Subcutaneous abdominal adipose tissue (tissue), 5 donors: ENCODE results near the gene ARHGEF5.
"Not testable (repeated sequence)": the region's sequence is repeated elsewhere in the genome, so short reads cannot be mapped to it uniquely, and the experiment has no call there.

Experiments
- H3K27ac ChIP-seq: one replicate; pipeline ENCODE4 v1.7.0; 2013; ENCODE audit warnings: low read depth, mild to moderate bottlenecking, inconsistent platforms, low read length, moderate library complexity
- H3K27me3 ChIP-seq, 5 donors: one replicate each; pipeline ENCODE4 v1.7.0; 2013; ENCODE audit warnings: low read length in 5 of 5, inconsistent platforms in 1 of 5; ENCODE audit not compliant: control insufficient read depth in 5 of 5, insufficient read depth in 4 of 5
- H3K36me3 ChIP-seq, 5 donors: one replicate each; pipeline ENCODE4 v1.7.0; 2013; ENCODE audit warnings: low read length in 5 of 5; ENCODE audit not compliant: control insufficient read depth in 5 of 5, insufficient read depth in 5 of 5
- H3K4me1 ChIP-seq, 5 donors: one replicate each; pipeline ENCODE4 v1.7.0; 2013; ENCODE audit warnings: low read length in 5 of 5, mild to moderate bottlenecking in 3 of 5, moderate library complexity in 1 of 5; ENCODE audit not compliant: control insufficient read depth in 5 of 5, insufficient read depth in 5 of 5
- H3K4me3 ChIP-seq, 5 donors: one replicate each; pipeline ENCODE4 v1.7.0; 2013; ENCODE audit warnings: low read length in 5 of 5, low read depth in 1 of 5
- H3K9ac ChIP-seq, 5 donors: one replicate each; pipeline ENCODE4 v1.7.0; 2013; ENCODE audit warnings: low read length in 5 of 5, mild to moderate bottlenecking in 4 of 5, moderate library complexity in 3 of 5
- H3K9me3 ChIP-seq, 5 donors: one replicate each; pipeline ENCODE4 v1.7.0; 2013; ENCODE audit warnings: low read length in 5 of 5; ENCODE audit not compliant: control insufficient read depth in 5 of 5
- donor health status: healthy.
- donor health status: healthy.
- donor health status: healthy.
- donor health status: healthy.
- donor health status: healthy.

The ARHGEF5 gene

GRCh38 chr7:144355176-144355822, at the start of gene ARHGEF5:
Gene ARHGEF5, plus strand, starts transcription at chr7:144355402. Its CDS starts 7,268 bp downstream, at chr7:144362670.
- H3K4me3 ChIP-seq: peak within 1 kb of the TSS in 1 of 5 donors; percentile 35
- not testable (repeated sequence) for H3K36me3 ChIP-seq, H3K27ac ChIP-seq, H3K4me1 ChIP-seq, H3K9ac ChIP-seq, H3K9me3 ChIP-seq, H3K27me3 ChIP-seq

GRCh38 chr7:144309702-144310101, 45.5 kb upstream of the ARHGEF5 start:
- H3K4me1 ChIP-seq, H3K36me3 ChIP-seq, H3K27ac ChIP-seq, H3K4me3 ChIP-seq, H3K9ac ChIP-seq, H3K9me3 ChIP-seq, H3K27me3 ChIP-seq: not testable (repeated sequence)

GRCh38 chr7:144311218-144311617, 44.0 kb upstream of the ARHGEF5 start:
- H3K36me3 ChIP-seq, H3K27ac ChIP-seq, H3K9me3 ChIP-seq, H3K4me1 ChIP-seq, H3K27me3 ChIP-seq, H3K4me3 ChIP-seq, H3K9ac ChIP-seq: not testable (repeated sequence)

GRCh38 chr7:144311872-144312469, 43.2 kb upstream of the ARHGEF5 start, which contains the start of gene OR2A1:
Gene OR2A1, plus strand, starts transcription at chr7:144312419. Its CDS starts 5,706 bp downstream, at chr7:144318125.
- H3K4me1 ChIP-seq, H3K4me3 ChIP-seq, H3K27ac ChIP-seq, H3K36me3 ChIP-seq, H3K9me3 ChIP-seq, H3K9ac ChIP-seq, H3K27me3 ChIP-seq: not testable (repeated sequence)

- H3K36me3 ChIP-seq, H3K27me3 ChIP-seq, H3K9ac ChIP-seq, H3K9me3 ChIP-seq, H3K4me1 ChIP-seq, H3K4me3 ChIP-seq, H3K27ac ChIP-seq: not testable (repeated sequence)
These were observed 37.7 kb upstream of the ARHGEF5 start for GRCh38 chr7:144317537-144317936.

- not testable (repeated sequence) for H3K27me3 ChIP-seq, H3K27ac ChIP-seq, H3K9me3 ChIP-seq, H3K4me3 ChIP-seq, H3K36me3 ChIP-seq, H3K4me1 ChIP-seq, H3K9ac ChIP-seq
These were observed 35.7 kb upstream of the ARHGEF5 start for GRCh38 chr7:144319547-144319946.

- H3K9me3 ChIP-seq: not testable (repeated sequence)
These were observed 33.5 kb upstream of the ARHGEF5 start for GRCh38 chr7:144321677-144322206.

GRCh38 chr7:144323359-144323758, 31.8 kb upstream of the ARHGEF5 start:
- H3K36me3 ChIP-seq, H3K27ac ChIP-seq, H3K9ac ChIP-seq, H3K4me1 ChIP-seq, H3K9me3 ChIP-seq, H3K27me3 ChIP-seq, H3K4me3 ChIP-seq: not testable (repeated sequence)

More at GRCh38 chr7:144321677-144322206, 33.5 kb upstream of the ARHGEF5 start:
- not testable (repeated sequence) for H3K4me1 ChIP-seq, H3K36me3 ChIP-seq, H3K9ac ChIP-seq, H3K27me3 ChIP-seq, H3K4me3 ChIP-seq, H3K27ac ChIP-seq

- H3K4me1 ChIP-seq, H3K27me3 ChIP-seq, H3K9ac ChIP-seq, H3K27ac ChIP-seq, H3K9me3 ChIP-seq, H3K36me3 ChIP-seq, H3K4me3 ChIP-seq: not testable (repeated sequence)
These were observed 29.3 kb upstream of the ARHGEF5 start for GRCh38 chr7:144325868-144326267.

GRCh38 chr7:144330044-144330443, 25.2 kb upstream of the ARHGEF5 start:
- H3K27me3 ChIP-seq, H3K9ac ChIP-seq, H3K4me1 ChIP-seq, H3K36me3 ChIP-seq, H3K9me3 ChIP-seq, H3K27ac ChIP-seq, H3K4me3 ChIP-seq: not testable (repeated sequence)
